SKM-1 treated with dmso at 0.1 percent for 144 hours (cell line): ENCODE data around the gene FN3K.

Experiments
- DNase-seq: peaks from one replicate; lab custom pipeline; 2025; ENCODE audit not compliant: unreplicated experiment; lab: John Stamatoyannopoulos, UW

FN3K gene

GRCh38 chr17:82793974-82794630 is 58.7 kb downstream of the FN3K start:
- DNase-seq = no peak

GRCh38 chr17:82794781-82795482 is 59.5 kb downstream of the FN3K start:
- no peak for DNase-seq

- DNase-seq = no peak
Measured at GRCh38 chr17:82795615-82796014, 60.2 kb downstream of the FN3K start.

GRCh38 chr17:82797061-82797460 is 61.6 kb downstream of the FN3K start:
- DNase-seq = no peak

- DNase-seq = no peak
Measured at GRCh38 chr17:82798752-82799151, 63.3 kb downstream of the FN3K start.

GRCh38 chr17:82799591-82799990 is 64.2 kb downstream of the FN3K start:
- DNase-seq = no peak
